ENCODE data around the gene SORCS1. TPM values are rescaled to one million over a fixed set of nuclear protein-coding genes. Genes with fewer than 3 reads are reported as not detected.

Gene SORCS1
- total and polyA plus RNA-seq, 2 experiments from 2014 or later: 2.9 to 8.9 TPM

DNA sequence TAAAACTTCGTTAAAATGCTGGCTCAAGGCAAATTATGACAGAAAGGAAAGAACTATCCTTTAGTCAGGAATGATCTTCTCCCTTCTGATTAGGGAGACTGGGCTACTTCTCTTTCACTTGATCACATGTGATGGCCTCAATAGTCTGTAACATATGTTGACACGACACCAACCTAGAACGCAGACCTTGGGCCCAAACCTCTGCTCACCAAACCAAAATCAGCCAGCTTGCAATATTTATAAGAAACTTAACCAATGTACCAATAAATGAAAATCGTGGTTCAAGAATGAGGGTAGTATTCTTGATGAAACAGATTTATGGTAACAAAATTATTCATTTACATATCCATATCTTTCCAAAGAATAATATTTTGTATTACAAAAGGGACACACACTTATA lies 361.6 kb downstream of the SORCS1 start (continued):
- TF ChIP-seq, protein P1, sequence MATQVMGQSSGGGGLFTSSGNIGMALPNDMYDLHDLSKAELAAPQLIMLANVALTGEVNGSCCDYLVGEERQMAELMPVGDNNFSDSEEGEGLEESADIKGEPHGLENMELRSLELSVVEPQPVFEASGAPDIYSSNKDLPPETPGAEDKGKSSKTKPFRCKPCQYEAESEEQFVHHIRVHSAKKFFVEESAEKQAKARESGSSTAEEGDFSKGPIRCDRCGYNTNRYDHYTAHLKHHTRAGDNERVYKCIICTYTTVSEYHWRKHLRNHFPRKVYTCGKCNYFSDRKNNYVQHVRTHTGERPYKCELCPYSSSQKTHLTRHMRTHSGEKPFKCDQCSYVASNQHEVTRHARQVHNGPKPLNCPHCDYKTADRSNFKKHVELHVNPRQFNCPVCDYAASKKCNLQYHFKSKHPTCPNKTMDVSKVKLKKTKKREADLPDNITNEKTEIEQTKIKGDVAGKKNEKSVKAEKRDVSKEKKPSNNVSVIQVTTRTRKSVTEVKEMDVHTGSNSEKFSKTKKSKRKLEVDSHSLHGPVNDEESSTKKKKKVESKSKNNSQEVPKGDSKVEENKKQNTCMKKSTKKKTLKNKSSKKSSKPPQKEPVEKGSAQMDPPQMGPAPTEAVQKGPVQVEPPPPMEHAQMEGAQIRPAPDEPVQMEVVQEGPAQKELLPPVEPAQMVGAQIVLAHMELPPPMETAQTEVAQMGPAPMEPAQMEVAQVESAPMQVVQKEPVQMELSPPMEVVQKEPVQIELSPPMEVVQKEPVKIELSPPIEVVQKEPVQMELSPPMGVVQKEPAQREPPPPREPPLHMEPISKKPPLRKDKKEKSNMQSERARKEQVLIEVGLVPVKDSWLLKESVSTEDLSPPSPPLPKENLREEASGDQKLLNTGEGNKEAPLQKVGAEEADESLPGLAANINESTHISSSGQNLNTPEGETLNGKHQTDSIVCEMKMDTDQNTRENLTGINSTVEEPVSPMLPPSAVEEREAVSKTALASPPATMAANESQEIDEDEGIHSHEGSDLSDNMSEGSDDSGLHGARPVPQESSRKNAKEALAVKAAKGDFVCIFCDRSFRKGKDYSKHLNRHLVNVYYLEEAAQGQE (IDR thresholded peaks at IDR 0.05; ENCODE audit: unreplicated experiment): no peak
- TF ChIP-seq, protein P2, sequence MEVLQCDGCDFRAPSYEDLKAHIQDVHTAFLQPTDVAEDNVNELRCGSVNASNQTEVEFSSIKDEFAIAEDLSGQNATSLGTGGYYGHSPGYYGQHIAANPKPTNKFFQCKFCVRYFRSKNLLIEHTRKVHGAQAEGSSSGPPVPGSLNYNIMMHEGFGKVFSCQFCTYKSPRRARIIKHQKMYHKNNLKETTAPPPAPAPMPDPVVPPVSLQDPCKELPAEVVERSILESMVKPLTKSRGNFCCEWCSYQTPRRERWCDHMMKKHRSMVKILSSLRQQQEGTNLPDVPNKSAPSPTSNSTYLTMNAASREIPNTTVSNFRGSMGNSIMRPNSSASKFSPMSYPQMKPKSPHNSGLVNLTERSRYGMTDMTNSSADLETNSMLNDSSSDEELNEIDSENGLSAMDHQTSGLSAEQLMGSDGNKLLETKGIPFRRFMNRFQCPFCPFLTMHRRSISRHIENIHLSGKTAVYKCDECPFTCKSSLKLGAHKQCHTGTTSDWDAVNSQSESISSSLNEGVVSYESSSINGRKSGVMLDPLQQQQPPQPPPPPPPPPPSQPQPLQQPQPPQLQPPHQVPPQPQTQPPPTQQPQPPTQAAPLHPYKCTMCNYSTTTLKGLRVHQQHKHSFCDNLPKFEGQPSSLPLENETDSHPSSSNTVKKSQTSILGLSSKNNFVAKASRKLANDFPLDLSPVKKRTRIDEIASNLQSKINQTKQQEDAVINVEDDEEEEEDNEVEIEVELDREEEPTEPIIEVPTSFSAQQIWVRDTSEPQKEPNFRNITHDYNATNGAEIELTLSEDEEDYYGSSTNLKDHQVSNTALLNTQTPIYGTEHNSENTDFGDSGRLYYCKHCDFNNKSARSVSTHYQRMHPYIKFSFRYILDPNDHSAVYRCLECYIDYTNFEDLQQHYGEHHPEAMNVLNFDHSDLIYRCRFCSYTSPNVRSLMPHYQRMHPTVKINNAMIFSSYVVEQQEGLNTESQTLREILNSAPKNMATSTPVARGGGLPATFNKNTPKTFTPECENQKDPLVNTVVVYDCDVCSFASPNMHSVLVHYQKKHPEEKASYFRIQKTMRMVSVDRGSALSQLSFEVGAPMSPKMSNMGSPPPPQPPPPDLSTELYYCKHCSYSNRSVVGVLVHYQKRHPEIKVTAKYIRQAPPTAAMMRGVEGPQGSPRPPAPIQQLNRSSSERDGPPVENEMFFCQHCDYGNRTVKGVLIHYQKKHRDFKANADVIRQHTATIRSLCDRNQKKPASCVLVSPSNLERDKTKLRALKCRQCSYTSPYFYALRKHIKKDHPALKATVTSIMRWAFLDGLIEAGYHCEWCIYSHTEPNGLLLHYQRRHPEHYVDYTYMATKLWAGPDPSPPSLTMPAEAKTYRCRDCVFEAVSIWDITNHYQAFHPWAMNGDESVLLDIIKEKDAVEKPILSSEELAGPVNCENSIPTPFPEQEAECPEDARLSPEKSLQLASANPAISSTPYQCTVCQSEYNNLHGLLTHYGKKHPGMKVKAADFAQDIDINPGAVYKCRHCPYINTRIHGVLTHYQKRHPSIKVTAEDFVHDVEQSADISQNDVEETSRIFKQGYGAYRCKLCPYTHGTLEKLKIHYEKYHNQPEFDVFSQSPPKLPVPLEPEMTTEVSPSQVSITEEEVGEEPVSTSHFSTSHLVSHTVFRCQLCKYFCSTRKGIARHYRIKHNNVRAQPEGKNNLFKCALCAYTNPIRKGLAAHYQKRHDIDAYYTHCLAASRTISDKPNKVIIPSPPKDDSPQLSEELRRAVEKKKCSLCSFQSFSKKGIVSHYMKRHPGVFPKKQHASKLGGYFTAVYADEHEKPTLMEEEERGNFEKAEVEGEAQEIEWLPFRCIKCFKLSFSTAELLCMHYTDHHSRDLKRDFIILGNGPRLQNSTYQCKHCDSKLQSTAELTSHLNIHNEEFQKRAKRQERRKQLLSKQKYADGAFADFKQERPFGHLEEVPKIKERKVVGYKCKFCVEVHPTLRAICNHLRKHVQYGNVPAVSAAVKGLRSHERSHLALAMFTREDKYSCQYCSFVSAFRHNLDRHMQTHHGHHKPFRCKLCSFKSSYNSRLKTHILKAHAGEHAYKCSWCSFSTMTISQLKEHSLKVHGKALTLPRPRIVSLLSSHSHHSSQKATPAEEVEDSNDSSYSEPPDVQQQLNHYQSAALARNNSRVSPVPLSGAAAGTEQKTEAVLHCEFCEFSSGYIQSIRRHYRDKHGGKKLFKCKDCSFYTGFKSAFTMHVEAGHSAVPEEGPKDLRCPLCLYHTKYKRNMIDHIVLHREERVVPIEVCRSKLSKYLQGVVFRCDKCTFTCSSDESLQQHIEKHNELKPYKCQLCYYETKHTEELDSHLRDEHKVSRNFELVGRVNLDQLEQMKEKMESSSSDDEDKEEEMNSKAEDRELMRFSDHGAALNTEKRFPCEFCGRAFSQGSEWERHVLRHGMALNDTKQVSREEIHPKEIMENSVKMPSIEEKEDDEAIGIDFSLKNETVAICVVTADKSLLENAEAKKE (CRISPR knock-in tag; IDR thresholded peaks at IDR 0.05): no peak

DNA sequence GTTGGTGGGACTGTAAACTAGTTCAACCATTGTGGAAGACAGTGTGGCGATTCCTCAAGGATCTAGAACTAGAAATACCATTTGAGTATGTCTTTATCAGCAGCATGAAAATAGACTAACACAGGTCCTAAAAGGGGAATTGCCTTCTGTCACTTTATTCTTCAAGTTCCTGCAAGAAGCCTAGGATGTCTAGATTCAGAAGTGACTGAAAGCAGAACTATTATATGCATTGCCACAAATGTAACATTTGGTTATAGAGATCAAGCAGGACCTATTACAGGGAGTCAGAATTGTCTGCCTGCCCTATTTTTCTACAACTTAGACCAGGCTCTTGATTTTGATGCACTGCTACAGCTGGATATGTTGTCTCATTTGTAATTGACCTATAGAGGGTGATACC lies 364.7 kb downstream of the SORCS1 start:
- Histone ChIP-seq H3K4me1 (ENCODE audit: insufficient read depth) (no peaks in the 10 kb centered on the region), H3K36me3 (ENCODE audit: insufficient read depth) (no peaks in the 10 kb centered on the region), H3K9me2 (ENCODE audit: insufficient read depth) (no peaks in the 10 kb centered on the region), H3F3A (replicated peaks; ENCODE audit: low read depth) (no peaks in the 10 kb centered on the region), H3K4me2 (no peak overlapping the region), H3K27me3 (ENCODE audit: insufficient read depth) (no peaks in the 10 kb centered on the region), H2AFZ (no peak overlapping the region), H3K79me2 (replicated peaks; ENCODE audit: insufficient read depth) (no peaks in the 10 kb centered on the region), H3K4me3 (no peak overlapping the region), H3K27ac (ENCODE audit: low read depth) (no peak overlapping the region), H4K20me1 (replicated peaks; ENCODE audit: insufficient read depth) (no peaks in the 10 kb centered on the region)
- Mint-ChIP-seq H3K4me3 (no peak overlapping the region), H3K36me3 (ENCODE audit: low read depth) (peaks cover 4% of the 10 kb centered on the region; the same call in 2 of the 3 replicates), H3K27me3 (ENCODE audit: insufficient read depth, low read depth, poor library complexity) (no peaks in the 10 kb centered on the region), H3K4me1 (peaks cover 13% of the 10 kb centered on the region), H3K27ac (no peak overlapping the region), H3K9me3 (peaks cover 7% of the 10 kb centered on the region; the same call in 2 of the 3 replicates)
- DNase-seq (ENCODE audit: low spot score): no peak
- no peak for ATAC-seq
- TF ChIP-seq, protein P2 (CRISPR knock-in tag; IDR thresholded peaks at IDR 0.05): no peak
- TF ChIP-seq, protein P3, sequence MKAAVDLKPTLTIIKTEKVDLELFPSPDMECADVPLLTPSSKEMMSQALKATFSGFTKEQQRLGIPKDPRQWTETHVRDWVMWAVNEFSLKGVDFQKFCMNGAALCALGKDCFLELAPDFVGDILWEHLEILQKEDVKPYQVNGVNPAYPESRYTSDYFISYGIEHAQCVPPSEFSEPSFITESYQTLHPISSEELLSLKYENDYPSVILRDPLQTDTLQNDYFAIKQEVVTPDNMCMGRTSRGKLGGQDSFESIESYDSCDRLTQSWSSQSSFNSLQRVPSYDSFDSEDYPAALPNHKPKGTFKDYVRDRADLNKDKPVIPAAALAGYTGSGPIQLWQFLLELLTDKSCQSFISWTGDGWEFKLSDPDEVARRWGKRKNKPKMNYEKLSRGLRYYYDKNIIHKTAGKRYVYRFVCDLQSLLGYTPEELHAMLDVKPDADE (IDR thresholded peaks at IDR 0.05): no peak
- no peak for TF ChIP-seq STAT1 (IDR thresholded peaks at IDR 0.05; ENCODE audit: unreplicated experiment)

Measured in GM23338 (cell line).